Measurements from ENCODE around the gene LSM5.

Gene LSM5

DNA sequence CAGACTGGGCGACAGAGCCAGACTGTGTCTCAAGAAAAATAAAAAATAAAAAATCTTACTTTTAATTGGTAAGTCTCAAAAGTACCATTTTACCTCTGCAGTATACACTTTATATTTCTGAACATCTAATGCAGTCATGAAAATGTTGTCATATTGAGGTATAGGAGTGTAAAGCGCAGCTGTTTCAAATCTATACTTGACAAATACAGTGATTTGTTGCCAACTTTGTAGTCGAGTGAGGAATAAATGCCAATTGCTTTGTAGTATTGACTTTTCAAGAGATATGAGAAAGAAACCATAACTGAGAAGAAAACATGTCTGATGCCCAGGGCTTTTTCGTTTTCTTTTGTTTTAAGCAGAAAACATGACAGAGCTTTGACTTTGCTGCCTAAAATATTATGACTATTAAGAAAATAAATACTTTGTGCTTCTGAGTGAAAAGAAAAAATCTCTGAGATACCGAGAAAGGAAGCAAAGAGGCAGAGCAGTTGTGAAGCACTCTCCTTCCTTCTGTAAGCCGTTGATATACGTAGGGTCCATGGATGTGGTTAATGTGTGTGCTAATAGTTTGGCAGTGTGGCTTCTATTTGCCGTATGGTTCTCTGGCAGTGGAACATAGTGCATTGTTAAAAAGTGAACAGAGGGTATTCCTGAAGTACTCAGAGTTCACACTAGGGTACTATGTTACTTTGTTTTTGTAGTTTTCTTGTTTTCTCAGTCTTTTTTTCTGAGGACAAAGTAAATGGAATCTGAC, 43.3 kb upstream of the LSM5 start:
- ChIA-PET CTCF (interaction anchor here (1.2 kb wide), 1 partner anchor 12 kb away, joined by 6 read pairs; no protein-coding TSS in a partner anchor), POLR2A (no interaction called here)
- no peak for DNase-seq (ENCODE audit: extremely low spot score)
- TF ChIP-seq, protein P1, sequence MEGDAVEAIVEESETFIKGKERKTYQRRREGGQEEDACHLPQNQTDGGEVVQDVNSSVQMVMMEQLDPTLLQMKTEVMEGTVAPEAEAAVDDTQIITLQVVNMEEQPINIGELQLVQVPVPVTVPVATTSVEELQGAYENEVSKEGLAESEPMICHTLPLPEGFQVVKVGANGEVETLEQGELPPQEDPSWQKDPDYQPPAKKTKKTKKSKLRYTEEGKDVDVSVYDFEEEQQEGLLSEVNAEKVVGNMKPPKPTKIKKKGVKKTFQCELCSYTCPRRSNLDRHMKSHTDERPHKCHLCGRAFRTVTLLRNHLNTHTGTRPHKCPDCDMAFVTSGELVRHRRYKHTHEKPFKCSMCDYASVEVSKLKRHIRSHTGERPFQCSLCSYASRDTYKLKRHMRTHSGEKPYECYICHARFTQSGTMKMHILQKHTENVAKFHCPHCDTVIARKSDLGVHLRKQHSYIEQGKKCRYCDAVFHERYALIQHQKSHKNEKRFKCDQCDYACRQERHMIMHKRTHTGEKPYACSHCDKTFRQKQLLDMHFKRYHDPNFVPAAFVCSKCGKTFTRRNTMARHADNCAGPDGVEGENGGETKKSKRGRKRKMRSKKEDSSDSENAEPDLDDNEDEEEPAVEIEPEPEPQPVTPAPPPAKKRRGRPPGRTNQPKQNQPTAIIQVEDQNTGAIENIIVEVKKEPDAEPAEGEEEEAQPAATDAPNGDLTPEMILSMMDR (IDR thresholded peaks at IDR 0.05; ENCODE audit: control extremely low read depth, extremely low read depth, low read depth, missing control alignments): no peak

DNA sequence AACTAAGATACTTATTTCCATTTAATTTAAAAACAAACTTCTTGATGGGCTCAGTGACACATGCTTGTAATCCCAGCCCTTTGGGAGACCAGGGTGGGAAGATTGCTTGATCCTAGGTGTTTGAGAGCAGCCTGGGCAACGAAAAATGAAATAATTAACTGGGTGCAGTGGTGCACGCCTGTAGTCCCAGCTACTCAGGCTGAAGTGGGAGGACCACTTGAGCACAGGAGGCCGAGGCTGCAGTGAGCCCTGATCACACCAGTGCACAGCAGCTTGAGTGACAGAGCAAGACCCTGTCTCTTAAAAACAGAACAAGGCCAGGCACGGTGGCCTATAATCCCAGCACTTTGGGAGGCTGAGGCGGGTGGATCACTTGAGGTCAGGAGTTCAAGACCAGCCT, 42.5 kb upstream of the LSM5 start:
- TF ChIP-seq, protein P1 (IDR thresholded peaks at IDR 0.05; ENCODE audit: control extremely low read depth, extremely low read depth, low read depth, missing control alignments): no peak
- no peak for DNase-seq (ENCODE audit: extremely low spot score)
- ChIA-PET POLR2A (no interaction called here), CTCF (interaction anchor here (1.2 kb wide), 1 partner anchor 13 kb away, joined by 6 read pairs; no protein-coding TSS in a partner anchor)

DNA sequence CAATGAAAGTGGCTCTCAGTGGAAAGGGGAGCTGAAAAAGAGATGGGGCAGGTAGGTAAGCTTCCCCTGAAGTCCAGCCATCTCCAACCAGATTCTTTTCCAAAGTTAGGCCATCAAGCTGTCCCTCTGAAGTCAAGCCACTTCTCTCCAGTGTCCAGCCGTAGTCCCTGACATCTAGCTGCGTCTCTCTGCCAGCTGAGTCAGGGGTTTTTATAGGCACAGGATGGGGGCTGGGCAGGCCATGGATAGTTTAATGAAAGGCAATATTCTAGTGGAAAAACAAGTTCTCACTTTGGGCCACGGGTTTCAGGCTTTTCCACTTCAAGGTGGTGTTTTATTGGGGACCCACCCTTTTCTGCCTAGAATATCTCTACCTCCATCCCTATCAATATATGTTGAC, 41.9 kb upstream of the LSM5 start:
- DNase-seq (ENCODE audit: extremely low spot score): no peak
- POLR2A ChIA-PET: no interaction called here
- TF ChIP-seq, protein P1 (IDR thresholded peaks at IDR 0.05; ENCODE audit: control extremely low read depth, extremely low read depth, low read depth, missing control alignments): no peak
- CTCF ChIA-PET: no interaction called here

DNA sequence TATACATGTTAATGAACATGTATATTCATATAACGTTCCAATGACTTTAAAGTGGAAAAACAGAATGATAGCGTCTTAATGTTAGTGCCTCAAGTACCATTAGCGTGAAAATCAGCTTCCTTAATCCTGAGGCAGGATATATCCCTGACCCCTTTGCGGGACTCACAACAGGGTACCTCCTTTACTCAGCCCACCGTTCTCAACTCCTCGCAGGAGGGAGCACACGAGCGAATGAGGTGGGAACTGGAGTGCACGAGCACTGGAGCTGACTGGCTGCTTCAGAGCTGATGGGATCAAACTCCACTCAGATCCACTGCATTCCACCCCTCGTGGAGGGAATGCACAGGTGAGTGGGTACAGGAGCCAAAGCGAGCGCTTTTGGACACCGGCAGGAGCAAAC, 41.2 kb upstream of the LSM5 start:
- TF ChIP-seq, protein P1 (IDR thresholded peaks at IDR 0.05; ENCODE audit: control extremely low read depth, extremely low read depth, low read depth, missing control alignments): no peak
- ChIA-PET CTCF (no interaction called here), POLR2A (no interaction called here)

DNA sequence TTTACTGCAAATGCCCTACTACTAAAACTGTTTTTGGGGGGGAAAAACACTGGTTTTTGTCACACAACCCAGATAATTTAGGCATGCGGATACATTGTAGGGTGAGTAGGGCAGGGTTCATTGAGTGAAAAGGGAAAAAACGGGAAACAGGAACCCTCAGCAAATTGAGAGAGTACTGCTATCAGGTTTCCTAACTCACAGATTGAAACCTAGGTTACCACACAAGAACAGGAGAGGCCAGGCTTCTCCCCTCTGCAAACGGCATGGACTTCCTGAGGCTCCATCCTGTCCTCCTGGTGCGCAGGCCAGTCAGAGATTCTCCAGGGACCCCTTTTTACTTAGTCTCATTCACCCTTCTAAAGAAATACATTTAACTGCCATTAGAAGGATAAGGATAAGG, 35.7 kb upstream of the LSM5 start:
- POLR2A ChIA-PET: no interaction called here
- no peak for DNase-seq (ENCODE audit: extremely low spot score)
- CTCF ChIA-PET: no interaction called here
- TF ChIP-seq, protein P1 (IDR thresholded peaks at IDR 0.05; ENCODE audit: control extremely low read depth, extremely low read depth, low read depth, missing control alignments): no peak

More for the DNA sequence above, 41.2 kb upstream of the LSM5 start:
- no peak for DNase-seq (ENCODE audit: extremely low spot score)

DNA sequence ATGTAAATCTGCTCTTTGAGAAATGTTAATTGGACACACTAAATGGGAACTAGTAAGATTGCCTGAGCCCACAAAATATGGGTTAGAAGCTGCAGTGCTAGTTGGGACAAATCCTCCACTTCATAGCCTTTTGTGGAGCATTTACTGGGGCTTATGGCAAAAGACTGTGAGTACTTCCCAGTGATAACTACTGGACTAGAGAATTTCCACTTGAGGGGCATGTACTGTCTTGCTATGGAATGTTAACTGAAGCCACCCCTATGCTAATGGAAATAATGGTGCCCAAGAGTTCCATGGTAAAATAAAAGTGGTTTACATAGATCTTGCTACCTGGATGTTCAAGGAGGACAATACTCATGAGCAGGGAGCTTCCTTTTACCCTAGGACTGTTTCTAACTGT, 34.5 kb upstream of the LSM5 start:
- DNase-seq (ENCODE audit: extremely low spot score): no peak
- CTCF ChIA-PET: no interaction called here
- TF ChIP-seq, protein P1 (IDR thresholded peaks at IDR 0.05; ENCODE audit: control extremely low read depth, extremely low read depth, low read depth, missing control alignments): no peak
- POLR2A ChIA-PET: no interaction called here

Measured in GM10248 (cell line).